Muscle layer of colon (tissue), 2 donors: ENCODE results near the gene SETBP1.

Source experiments
- H3K27ac ChIP-seq: one replicate; pipeline ENCODE4 v1.7.0; 2013; ENCODE audit warnings: low read depth, mild to moderate bottlenecking, low read length, moderate library complexity
- H3K27me3 ChIP-seq, 2 donors: one replicate each; pipeline ENCODE4 v1.7.0; 2013; ENCODE audit warnings: low read length in 2 of 2, mild to moderate bottlenecking in 2 of 2; ENCODE audit not compliant: insufficient read depth in 2 of 2, control insufficient read depth in 1 of 2
- H3K36me3 ChIP-seq: one replicate; pipeline ENCODE4 v1.7.0; 2013; ENCODE audit warnings: mild to moderate bottlenecking, low read length; ENCODE audit not compliant: insufficient read depth
- H3K4me1 ChIP-seq: one replicate; pipeline ENCODE4 v1.7.0; 2013; ENCODE audit warnings: mild to moderate bottlenecking, low read length; ENCODE audit not compliant: insufficient read depth
- H3K4me3 ChIP-seq, 2 donors: one replicate each; pipeline ENCODE4 v1.7.0; 2013; ENCODE audit warnings: low read length in 2 of 2, low read depth in 1 of 2, mild to moderate bottlenecking in 1 of 2, moderate library complexity in 1 of 2
- H3K9ac ChIP-seq: one replicate; pipeline ENCODE4 v1.7.0; 2013; ENCODE audit warnings: low read length
- H3K9me3 ChIP-seq: one replicate; pipeline ENCODE4 v1.7.0; 2013; ENCODE audit warnings: mild to moderate bottlenecking, low read length
- donor health status: abdominal sarcoma.
- donor health status: Adenocarcinoma of cecum.

The SETBP1 gene

DNA sequence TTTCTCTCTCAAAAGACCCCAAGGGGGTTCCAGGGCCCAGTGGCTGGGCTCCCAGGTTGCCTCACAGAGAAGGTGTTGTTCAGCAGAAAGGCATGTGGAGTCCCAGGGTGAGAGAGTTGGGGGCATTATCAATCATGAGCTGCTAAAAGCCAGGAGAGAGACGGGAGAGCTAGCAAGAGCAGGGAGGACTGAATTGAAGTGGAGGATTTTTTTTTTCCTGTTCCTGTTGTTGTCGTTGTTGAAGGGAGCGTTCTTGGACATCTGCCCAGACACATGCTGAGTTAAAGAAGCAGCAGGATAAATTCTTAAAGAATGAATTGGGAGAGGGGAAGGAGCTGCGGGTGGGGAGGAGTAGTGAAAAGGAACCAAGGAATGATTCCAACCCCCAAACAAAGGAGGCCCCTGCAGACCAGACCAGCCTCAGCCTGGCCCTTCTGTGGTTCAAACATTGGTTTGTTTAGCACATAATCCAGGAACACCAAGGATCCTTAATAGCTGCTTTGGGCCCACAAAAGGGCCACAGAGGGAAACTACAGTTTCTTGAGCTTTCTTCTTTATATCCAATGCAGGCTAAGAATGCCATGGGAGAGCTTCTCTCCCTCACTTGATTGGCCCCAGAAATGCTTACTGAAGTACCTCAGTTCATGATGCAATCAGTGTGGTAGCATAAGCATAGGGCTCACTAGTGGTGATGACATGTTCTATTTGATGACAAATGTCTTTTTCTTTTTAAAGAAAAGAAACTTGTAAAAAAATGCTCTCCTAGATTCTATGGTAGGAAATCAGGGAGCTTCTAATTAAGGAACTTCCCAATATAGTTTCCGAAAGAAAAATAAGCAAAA is 146.0 kb downstream of the SETBP1 start:
- peak overlapping the region; percentile 4 for H3K9ac ChIP-seq

DNA sequence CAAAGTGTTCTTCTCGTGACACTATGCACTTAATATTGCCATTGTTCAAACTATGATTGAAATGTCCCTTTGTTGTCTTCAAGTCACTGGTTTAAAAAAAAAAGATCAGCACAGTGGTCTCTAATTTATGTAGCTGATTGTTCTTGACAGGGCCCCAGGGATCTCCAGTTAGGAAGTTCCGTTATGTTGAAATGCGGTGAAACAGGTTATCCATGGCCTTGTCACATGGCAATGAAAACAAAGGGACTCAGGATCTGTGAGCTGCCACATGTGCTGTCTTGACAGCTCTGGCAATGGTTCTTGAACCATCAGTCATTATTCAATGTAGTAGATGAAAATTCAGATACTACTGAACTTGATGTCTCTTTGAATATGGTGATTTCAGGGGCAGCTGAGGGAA is 147.4 kb downstream of the SETBP1 start:
- H3K4me3 ChIP-seq: no peak overlapping the region
- no peaks in the 10 kb centered on the region for H3K36me3 ChIP-seq
- no peaks in the 10 kb centered on the region for H3K9me3 ChIP-seq
- H3K4me1 ChIP-seq: peaks cover 73% of the 10 kb centered on the region
- no peak overlapping the region for H3K9ac ChIP-seq
- no peaks in the 10 kb centered on the region for H3K27me3 ChIP-seq
- H3K27ac ChIP-seq: no peak overlapping the region

More for the DNA sequence above, 146.0 kb downstream of the SETBP1 start:
- Histone ChIP-seq H3K9me3 (no peaks in the 10 kb centered on the region), H3K27ac (peak overlapping the region; percentile 84), H3K4me3 (peak overlapping the region in 1 of 2 donors; percentile 19), H3K4me1 (peaks cover 63% of the 10 kb centered on the region), H3K27me3 (no peaks in the 10 kb centered on the region), H3K36me3 (no peaks in the 10 kb centered on the region)

DNA sequence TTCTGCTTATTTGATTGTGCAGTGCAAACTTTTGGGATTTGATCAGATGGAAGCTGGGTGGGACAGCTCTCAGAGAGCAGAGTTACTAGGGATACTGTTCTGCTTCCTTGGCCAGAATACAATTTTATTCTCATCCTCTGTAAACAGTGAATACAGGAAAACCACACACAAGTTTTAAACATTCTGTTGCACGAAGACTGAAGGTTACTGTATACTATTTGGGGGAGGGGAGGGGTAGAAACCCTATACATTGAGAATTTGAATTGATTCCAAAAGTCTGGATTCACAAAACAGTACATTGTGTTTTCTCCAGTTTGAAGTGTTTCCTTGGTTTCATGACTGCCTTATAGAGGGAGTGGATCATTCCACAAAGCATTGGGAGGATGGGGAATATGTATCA is 149.9 kb downstream of the SETBP1 start:
- Histone ChIP-seq H3K36me3 (no peaks in the 10 kb centered on the region), H3K27me3 (no peaks in the 10 kb centered on the region), H3K4me1 (peaks cover 69% of the 10 kb centered on the region), H3K9ac (no peak overlapping the region), H3K27ac (peak overlapping the region; percentile 66), H3K9me3 (no peaks in the 10 kb centered on the region), H3K4me3 (no peak overlapping the region)

DNA sequence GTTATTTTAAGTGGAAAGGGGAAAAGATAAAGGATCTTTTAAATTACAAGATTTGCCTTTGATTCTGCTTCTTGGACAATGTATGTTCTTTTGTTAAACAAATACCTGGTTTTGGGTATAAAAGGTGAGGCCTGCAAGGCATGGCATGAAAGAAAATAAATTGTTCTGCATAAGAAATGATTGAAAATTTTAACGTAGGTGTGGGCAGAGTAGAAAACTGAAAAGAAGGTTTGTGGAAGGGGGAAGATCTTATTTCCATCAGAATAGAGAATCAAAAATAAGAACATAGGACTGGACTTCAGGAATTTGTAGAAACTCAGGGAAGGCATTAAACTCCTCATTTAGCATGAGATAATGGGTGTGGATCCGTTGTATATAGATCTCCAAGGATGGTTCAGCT is 153.1 kb downstream of the SETBP1 start:
- peaks cover 67% of the 10 kb centered on the region for H3K4me1 ChIP-seq
- H3K27ac ChIP-seq: no peak overlapping the region

DNA sequence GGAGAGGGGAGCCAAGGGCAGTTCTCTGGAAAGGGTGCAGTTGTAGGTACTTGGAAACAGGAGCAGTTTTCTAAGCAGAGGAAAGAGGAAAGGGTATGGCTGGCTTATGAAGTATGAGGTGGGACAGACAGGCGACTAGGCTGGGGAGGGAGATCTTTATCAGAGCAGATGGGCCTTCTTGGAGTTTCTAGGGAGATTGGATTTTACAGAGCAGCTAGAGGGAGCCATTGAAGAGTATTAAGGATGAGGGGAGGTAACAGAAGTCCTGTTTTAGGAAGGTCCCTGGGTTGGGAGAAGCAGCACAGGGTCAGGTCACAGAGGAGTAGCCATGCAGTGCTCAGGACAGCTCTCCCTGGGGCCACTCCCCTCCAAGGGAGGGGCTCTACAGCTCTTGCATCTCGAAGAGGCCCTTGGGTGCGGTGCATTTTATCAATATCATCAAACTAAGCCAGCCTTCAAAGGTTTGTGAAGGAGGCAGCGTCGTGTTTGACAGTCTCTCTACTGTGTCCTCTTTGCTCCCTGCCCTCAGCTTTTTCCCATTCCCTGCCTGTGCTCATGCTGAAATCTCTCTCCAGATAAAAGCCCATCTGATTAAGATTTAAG is 154.3 kb downstream of the SETBP1 start:
- H3K4me3 ChIP-seq: no peak overlapping the region
- peaks cover 78% of the 10 kb centered on the region for H3K4me1 ChIP-seq
- no peak overlapping the region for H3K9ac ChIP-seq
- no peaks in the 10 kb centered on the region for H3K9me3 ChIP-seq
- no peak overlapping the region for H3K27ac ChIP-seq
- no peaks in the 10 kb centered on the region for H3K27me3 ChIP-seq
- H3K36me3 ChIP-seq: no peaks in the 10 kb centered on the region

More for the DNA sequence above, 153.1 kb downstream of the SETBP1 start:
- Histone ChIP-seq H3K9ac (no peak overlapping the region), H3K36me3 (no peaks in the 10 kb centered on the region), H3K27me3 (no peaks in the 10 kb centered on the region), H3K4me3 (no peak overlapping the region), H3K9me3 (no peaks in the 10 kb centered on the region)

DNA sequence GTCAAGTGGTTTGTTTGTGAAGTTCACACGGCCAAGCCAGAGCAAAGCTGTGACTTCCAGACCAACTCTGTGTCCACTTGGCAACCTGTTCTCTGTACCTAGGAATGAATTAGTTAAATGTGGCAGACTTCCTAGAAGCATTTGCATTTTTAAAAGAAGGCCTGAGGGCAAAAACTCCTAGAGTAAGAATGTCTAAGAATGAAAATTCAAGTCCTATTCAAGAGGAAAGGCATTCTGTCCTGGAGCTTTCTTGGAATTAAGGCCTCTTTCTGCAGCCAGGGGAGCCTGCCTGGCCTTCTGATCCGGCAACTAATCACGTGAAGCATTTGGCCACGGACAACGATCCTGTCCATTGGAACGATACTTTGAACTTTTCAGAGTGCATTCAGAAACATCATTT is 155.0 kb downstream of the SETBP1 start:
- no peaks in the 10 kb centered on the region for H3K36me3 ChIP-seq
- H3K27ac ChIP-seq: no peak overlapping the region
- peaks cover 77% of the 10 kb centered on the region for H3K4me1 ChIP-seq
- no peaks in the 10 kb centered on the region for H3K27me3 ChIP-seq
- H3K4me3 ChIP-seq: no peak overlapping the region
- no peak overlapping the region for H3K9ac ChIP-seq
- H3K9me3 ChIP-seq: no peaks in the 10 kb centered on the region

DNA sequence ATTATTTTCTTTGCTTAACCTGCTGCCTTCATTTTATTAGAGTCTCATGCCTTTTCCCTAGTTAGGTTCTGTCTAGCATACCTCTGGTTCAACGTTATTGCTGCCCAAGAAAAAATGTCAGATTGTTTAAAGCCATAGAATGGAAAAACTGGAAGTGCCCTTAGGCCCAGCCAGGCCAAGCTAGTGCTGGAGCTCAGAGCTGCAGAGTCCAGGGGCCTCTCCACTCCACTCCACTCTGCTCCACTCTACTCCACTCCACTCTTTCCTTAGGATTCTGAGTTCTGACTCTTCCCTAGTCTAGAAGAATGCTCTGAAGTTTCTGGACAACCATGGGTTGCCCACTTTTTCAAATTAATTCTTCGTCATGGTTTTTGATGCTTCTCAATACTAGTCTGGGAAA is 155.6 kb downstream of the SETBP1 start:
- Histone ChIP-seq H3K27me3 (no peaks in the 10 kb centered on the region), H3K9me3 (no peaks in the 10 kb centered on the region), H3K36me3 (no peaks in the 10 kb centered on the region), H3K4me1 (peaks cover 77% of the 10 kb centered on the region), H3K9ac (no peak overlapping the region), H3K4me3 (no peak overlapping the region), H3K27ac (no peak overlapping the region)

DNA sequence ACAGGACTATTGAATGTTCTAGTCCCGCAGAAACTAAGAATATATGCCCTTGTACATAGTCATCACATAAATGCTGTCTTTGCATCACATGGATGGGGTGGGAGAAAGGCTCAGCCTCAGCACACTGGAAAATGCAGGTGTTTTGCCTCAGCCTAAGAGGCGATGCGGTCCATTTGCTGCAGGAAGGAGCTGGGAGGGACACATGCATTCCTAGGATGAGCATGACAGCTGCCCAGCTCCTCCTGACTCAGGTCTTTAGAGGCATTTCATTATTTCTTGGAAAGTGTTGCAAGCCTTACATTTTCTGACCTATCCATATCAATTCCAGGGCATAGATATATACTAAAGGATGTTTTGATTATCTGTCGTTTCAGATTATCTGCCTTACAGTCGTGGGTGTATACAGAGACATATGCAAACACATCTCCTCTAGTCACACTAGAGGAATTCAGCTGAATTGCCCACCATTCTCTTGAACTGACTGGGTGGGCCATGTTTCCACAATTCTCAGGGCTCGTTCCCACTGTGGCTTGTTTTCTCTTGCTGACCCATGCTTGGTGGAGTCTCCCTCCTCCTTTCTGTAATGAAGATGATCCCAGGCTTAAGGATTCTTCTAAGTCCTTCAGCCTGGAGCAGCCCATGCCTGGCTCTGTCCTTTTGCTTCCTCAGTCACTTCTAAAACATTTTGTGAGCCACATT is 156.9 kb downstream of the SETBP1 start:
- Histone ChIP-seq H3K27ac (no peak overlapping the region), H3K4me3 (no peak overlapping the region), H3K4me1 (peaks cover 78% of the 10 kb centered on the region), H3K9me3 (no peaks in the 10 kb centered on the region), H3K36me3 (no peaks in the 10 kb centered on the region), H3K27me3 (no peaks in the 10 kb centered on the region), H3K9ac (no peak overlapping the region)

DNA sequence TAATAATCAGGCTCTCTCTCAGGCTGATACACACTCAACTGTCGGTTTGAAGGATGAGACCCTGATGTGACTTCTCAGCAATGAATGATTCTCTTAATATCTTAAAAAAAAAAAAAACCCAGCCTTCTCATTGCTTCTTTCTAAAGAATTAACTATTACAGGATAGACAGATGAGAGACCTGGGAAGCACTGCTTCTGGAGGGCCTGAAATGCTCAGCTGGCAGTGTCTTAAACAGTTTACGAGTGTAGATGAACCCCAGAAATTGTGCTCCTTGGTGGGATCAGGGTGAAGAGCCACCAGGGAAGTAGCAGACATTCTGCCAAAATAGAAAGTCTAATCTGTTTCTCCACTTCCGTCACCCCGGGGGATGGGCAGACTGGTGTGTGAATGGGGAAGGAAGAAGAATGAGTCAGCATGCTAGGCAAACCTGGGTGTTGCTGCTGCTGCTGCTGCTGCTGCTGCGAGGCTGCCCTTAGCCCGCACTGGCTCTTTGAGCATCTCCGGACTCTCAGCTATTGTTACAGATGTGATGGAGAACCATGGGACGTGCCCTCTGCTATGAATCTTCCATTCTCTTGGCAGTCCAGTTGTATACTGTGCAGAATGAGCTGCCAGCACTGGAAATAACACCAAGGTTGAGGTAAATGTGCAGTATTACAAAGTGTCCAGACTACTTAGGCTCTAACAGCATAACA is 158.4 kb downstream of the SETBP1 start:
- Histone ChIP-seq H3K9ac (no peak overlapping the region), H3K27ac (peak overlapping the region; percentile 62), H3K9me3 (no peaks in the 10 kb centered on the region), H3K36me3 (no peaks in the 10 kb centered on the region), H3K27me3 (no peaks in the 10 kb centered on the region), H3K4me3 (no peak overlapping the region), H3K4me1 (peaks cover 87% of the 10 kb centered on the region)

DNA sequence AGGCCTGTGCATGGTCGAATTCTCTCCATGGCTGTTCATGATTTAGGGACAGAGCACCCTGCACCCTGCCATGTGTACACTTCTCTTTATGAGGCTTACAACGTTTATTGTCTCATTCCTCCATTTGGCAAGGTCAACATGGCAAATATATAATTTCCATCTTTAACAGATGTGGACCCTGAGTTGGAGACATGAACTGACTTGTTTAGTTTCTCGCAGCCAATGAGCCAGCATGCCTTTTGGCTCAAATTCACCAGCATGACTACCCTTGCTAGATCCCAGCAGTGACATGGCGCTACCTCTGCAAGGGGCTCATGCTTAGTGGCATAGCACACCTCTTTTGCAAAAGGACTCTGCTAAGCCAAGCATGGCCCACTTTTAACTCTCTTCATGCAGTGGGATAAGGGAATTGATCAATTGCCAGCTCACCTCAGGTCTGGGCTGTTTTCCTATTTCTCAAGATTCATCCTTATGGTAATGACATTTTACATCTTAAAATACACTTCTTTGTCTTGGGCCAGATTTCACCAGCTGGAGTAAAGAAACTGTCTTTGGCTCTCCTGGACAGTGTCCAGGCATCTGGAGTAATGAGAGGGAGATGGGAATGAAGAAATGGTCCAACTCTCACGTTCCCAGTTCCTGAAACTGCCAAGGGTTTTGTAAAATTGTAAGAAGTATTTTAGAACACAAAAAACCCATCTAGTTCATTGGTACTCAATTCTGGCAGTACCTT is 159.5 kb downstream of the SETBP1 start:
- Histone ChIP-seq H3K27ac (no peak overlapping the region), H3K4me1 (peaks cover 76% of the 10 kb centered on the region)

More for the DNA sequence above, 159.5 kb downstream of the SETBP1 start:
- H3K9ac ChIP-seq: no peak overlapping the region
- no peak overlapping the region for H3K4me3 ChIP-seq
- H3K36me3 ChIP-seq: no peaks in the 10 kb centered on the region
- H3K27me3 ChIP-seq: no peaks in the 10 kb centered on the region
- no peaks in the 10 kb centered on the region for H3K9me3 ChIP-seq
